Hematopoietic multipotent progenitor cell (in vitro differentiated cells): Measurements from ENCODE around the gene LDLRAD4. TPM values are rescaled to one million over a fixed set of nuclear protein-coding genes. Genes with fewer than 3 reads are reported as not detected.

Source experiments
- DNase-seq, 3 donors: peaks; one replicate each; pipeline ENCODE4 v3.0.0-alpha.2; 2011 to 2015; ENCODE audit warnings: low read depth in 2 of 3, low spot score in 2 of 3
- total RNA-seq: library from RNA; depleted of rRNA; stranded (reverse); fragments of >200 nt; gene quantifications from one replicate; pipeline ENCODE4 v1.2.3, GENCODE V29; 2012

LDLRAD4 gene
- total RNA-seq, 1 donor, result 63.3 TPM

DNA sequence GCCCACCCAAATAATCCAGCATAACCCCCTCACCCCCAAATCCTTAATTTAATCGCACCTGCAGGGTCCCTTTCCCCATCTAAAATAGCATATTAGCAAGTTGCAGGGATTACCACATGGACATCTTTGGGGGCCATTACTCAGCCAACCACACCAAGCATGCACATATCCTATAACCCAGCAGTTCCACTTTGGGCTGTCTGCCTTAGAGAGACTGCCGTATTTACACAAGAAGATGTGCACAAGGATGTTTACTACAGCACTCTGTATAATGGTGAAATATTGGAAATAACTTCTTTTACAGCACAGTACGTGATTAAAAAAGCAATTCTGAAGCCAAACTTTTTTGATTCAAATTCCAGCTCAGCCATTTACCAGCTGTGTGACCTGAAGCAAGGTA is 17.3 kb upstream of the LDLRAD4 start:
- DNase-seq, result no peak

DNA sequence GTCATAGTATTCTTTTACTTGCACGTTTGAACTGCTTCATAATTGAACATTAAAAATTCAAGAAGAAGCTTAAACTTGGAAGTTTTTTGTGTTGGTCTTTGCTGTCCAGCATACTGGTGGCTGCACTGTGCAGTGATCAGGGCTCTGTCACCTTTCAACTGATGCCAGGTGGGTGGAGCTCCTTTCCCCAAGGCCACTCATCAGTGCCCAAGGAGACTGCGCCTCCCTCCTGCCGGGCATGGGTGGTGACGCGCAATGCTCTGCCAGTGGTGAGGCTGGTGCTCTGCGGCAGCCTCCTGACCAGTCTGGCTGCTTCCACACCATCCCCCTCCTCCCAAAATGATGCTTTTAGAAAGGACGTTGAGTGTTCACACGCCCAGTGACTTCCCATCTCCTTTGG is 16.0 kb upstream of the LDLRAD4 start:
- DNase-seq, result no peak

DNA sequence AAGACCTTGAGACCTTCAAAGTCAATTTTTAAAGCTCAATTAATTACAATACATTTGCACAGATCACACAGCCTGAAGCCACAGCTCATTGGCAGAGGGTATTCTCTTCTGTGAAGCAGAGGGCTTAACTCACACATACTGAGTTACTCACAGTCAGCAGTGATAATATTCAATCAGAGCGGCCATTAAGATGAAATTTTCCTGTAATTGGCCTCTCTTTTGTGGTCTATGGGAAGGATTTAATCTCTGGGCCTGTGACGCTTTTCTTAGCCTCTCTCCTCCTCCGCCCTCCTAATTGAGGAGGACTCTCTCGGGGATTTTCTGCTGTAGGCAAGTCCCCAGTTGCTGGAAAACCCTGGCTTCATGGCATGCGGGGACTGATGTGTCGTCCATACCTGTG is 12.3 kb upstream of the LDLRAD4 start:
- no peak for DNase-seq

DNA sequence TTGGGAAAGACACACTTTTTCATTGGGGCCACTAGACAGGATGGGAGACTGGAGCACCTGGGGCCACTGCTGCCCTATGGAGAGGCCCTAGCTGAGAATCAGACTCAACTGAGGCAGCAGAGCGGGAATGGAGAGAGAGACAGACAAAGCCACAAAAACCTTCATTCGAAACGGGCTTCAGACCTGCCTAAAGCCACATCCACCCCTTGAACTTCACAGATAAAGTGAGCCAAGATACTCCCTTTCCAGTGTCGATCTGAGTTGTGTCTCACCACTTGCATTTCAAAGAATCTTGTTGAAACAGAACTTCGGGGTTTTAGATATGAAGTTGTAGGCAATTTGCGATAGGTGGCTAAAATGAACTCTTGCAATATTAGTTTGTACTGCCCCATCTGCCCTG is 11.3 kb upstream of the LDLRAD4 start:
- DNase-seq, result no peak

DNA sequence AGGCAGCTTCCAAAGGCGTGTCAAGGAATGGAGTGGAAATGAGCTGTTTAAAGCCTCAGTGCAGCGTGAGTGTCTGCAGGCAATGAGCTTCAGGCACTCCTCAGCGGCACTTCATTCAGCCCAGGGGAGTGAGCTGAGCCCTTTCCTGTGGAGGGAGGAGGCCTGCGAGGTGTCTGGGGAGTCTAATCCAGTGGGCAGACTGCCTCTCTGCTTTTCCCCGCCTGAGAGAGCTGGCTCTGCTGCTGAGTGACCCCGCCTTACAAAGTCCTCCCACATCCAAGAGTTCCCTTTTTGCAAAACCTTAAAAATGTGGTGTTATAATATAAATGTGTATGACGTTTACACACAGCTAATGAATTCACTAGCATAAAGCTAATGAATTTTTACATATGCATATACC is 7.0 kb upstream of the LDLRAD4 start:
- DNase-seq, result no peak

DNA sequence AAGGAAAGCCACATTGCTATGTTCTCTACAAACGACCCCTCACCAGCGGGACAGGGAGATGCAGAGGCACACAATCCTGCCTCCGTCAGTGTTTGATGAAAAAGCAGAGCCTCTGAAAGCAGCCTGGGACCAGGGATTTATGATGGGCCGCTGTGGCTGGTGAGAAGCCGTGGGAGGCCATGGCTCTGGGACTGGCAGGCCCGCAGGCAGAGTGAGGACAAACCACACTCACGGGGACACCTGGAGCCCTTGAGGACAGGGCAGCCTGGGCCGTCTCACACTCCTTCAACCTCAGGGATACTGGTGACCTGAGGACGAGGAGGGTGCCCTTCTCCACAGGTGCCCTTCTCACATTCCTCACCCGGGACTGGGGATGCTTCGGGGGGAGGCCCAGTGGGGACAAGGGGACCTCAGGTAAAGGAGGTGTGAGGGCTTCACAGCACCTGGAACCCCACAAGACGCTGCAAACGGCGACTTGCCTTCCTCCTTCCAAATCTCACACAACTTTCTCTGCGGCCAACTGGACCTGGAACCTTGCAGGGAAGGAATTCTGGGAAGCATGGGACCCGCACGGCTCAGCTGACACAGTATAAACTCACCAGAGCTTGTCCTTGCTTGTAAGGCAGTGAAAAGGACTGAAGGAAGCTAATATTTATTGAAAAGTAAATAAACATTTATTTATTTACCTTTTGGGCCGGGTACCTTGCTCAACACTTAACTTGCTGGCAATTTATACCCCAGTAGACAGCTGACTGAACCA is 5.3 kb upstream of the LDLRAD4 start:
- no peak for DNase-seq

DNA sequence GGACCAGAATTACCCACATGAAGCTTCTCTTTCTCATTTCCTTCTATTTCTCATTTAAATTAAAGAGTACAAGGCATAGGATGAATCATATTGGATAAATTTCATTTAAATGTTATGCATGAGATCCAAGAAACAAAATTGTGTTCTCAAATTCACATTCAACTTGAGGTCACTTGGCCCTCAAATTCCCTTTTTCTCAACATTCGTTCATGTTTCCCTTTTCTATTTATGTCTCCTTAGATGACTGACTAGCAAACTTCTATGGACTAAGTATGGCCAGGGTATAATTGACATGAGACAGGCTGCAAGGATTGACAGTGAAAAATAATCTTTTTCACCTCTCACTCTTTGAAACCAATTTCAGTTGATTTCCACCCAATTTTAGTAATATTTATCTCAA is 4.0 kb upstream of the LDLRAD4 start:
- DNase-seq, result no peak

DNA sequence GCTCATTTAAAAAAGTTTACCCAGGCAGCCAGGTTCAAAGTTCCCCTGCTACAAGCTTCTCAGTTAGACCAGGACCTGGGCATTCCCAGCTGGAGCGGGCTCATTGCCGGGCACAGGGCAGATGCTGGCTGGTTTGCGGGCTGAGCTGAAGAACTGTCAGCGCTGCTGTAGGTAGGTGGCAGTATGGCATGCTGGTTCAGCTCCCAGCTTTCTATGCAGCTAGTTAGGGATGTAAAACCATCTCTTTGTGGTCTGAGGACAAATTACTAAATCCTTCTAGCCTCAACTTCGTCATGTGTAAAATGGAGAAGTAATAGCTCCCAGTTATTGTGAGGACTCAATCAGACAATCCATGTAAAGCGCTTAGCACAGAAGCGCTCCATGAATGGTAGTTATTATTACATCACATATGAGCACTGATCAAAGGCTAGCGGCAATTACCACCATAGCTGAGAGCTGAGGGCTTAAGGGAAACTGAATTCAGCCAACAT is 2.4 kb upstream of the LDLRAD4 start:
- DNase-seq, result peak; percentile 37 to 70 (median 68)

DNA sequence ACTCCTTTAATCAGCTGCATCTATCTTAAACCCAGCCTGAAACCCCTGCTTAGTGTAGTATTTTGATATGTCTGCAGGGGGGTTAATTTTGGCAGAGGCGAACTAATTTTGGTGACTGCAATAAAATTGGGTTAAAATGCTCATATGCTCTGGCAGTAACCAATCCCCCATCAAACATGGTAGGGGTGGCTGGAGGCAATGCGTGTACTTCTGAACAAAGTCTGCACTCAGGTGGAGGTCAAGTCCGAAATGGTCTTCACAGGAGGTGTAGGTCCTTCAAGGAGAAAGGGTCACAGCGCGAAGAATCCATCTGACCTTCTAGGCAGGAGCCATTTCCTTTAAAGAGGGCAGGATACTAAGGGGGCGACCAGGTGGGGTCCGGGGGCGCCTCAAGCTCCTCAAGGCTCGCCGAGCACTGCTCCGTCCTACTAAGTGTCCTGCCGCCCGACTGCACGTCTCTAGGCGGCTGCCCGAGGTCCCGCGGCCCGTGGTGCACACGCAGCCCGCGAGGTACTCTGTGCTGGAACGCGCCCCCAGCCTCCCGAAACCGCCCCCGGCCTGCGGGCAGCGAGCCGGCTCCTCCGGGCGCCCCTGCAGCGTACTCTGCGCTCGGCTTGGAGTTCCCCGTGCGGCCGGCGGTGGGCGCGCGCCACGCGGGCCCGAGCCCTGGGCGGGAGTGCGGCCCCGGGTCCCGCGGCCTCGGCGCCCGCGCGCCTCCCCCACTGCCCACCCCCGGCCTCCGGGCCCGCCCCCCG is 1.7 kb upstream of the LDLRAD4 start:
- DNase-seq, result peak; percentile 16 to 67 (median 61)

DNA sequence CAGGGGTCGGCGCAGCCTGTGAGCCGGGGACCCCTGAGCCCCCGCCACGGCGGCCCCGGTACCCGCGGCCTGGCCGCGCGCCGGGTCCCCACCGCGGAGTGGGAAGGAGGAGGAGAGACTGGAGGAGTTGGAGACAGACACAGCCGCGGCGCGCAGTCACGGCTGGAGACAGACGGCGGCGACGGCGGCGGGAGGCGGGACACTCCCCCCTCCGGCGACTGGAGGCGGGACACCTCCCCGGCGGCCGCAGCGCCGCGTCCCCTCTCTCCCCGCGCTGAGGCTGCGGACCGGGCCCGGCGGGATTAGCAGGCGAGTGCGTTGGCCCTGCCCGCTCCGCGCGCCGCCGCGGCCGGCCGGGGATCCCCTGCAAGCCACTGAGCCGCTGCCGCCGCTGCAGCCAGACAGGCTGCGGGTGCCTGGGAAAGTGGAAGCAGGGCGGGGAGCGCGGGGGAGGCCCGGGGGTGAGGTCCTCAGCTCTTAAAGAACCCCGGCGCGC is 1.0 kb upstream of the LDLRAD4 start:
- DNase-seq, result peak; percentile 41 to 73 (median 69)

DNA sequence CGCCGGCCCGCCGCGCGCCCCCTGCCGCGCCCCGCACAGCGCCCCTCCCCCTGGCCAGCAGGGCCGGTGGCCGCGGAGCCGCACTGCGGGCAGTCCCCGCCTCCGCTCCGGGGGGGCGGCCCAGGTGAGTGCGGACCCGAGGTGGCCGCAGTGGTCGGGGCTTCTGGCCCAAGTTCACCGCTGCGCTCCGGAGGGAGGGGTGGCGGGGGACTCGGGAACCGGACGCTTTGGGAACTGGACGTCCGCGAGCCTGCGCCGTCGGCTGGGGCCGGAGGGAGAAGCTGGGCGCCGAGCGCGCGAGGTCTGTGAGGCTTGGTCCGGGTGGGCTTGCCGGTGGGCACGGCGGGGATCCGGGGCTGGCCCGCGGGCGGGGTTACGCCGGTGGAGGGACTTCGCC is 591 bp upstream of the LDLRAD4 start:
- no peak for DNase-seq

DNA sequence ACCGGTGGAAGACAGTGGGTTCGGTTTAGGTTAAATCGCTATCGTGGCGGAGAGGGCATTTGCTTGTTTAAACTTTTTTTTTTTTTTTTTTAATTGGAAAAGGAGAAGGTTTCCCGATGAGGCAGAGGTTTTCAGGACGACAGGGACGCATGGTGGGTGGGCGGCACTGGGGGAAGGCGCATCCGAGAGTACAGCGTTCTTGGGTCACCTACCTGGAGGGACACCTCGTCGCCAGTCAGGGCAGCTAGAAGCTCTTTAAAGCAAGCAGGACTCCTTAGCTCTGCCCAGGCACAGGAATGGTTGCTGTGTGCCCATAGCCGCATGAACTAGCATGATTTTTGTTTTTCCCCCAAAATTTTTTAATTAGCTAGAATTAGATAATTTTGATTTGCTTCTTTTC is 437 bp downstream of the LDLRAD4 start:
- no peak for DNase-seq

DNA sequence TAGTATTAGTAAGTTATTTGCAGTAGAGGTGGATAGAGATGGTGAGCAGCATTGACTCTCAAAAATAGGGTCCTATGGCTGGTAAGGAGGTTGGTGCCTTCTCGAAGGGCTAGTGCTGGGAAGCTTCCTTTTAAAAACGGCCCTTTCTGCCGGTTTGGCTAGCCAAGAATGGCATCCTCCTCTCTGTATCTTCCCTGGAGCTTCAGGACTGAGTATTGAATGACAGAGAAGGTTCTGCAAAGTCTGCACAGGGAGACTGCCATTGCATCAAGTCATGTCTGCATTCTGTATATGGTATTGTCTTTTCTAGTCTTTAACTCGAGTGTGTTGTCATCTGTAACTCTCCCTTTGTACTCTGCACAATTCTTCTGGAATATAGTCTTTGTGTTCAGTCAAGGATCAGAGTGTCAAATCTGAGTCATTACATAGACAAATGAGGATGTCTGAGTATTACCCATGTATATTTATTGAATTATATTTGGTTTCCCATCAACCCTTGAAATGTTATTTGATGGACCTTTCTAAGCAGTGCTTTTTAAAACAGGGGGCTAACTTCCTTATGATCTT is 1.1 kb downstream of the LDLRAD4 start:
- no peak for DNase-seq

DNA sequence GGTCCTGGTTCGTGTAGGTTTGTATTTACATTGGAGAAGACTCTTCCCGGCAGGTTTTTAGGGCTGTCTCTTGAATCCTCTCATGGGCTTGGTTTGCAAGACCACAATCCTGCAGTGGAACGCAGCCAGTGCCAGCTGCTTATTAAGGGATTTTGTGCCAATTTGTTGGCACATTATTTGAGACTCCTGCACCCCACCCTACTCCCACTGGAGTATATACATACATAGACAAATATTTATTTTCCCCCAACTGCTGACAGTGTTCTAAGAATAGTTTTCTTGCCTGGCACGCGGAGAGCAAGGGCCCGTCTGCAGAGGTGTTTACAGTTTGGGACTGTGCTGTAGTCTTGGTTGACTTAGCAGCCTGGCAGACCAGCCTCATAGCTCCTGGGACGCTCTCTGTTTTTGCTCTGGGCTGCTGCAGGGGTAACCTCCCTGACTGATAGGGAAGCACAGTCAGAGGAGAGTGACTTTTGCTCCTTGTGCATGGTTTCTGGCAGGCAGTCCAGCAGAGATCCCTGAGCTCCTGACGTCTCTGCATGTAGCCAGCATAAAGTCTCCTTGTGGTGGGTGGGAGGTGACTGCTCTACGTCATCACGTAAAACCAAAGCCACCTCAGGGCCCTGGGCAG is 1.9 kb downstream of the LDLRAD4 start:
- no peak for DNase-seq

DNA sequence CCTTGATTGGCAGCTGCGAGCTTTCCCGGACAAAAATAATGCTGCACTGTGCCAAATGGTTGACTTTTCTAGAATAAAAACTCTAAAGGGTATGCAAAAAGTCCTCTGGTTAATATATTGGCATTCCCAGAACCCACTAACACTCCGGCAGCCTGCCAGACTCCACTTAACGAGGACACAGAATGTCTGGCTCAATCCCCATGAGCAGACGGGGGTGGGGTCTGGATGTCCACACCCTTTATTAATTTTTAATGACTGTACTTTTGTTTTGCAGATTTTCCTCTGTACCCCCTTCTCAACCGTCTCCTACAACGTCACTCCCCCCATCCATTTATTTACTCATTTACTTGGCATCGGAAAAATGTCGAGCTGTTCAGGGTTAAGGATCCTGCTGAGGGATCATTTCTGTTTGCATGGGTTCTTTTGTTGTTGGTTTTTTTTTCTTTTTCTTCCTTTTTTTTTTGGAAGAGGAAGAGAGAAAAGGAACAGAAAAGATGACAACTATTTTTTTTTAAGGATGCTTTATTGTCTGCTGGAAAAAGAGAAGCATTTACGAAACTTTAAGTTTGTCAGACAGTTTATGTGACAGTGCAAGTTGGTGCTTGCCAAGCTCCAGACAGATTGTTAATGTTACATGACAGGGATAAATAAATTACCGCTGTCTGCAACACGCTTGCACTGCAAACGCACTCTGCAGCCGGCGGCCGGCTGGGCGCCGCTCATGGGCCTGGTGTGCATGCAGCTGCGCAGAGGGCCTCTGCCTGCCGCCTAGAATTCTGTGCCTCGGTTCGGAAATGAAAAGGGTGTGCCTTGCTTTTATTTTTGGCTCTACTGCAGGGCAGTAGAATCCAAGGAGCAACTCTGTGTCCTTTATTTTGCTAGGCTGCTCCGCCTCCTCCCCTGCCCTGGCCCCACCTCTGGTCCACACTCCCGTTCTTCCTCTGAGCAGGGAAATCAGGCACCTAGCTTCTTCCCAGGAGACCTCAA is 3.6 kb downstream of the LDLRAD4 start:
- DNase-seq, result no peak

DNA sequence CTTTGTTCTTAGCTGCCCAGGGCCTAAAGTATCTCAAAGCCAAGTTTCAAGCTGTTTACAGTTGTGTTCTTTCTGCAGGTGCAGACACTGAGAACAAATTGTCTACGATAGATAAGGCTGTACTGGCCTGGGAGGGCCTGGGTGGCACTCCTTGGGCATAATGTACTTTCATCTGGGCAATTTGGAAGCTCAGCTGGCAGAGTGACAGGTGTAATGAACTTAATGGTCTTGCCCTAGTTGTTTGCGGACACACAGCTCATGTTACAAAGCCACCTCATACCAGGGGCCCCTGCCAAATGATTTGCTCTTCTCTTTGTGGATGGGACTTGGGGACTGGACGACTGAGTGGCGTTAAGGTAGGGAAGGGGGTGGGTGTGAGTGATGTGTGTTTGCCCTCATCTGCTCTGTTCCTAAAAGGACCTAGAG is 4.3 kb downstream of the LDLRAD4 start:
- no peak for DNase-seq

DNA sequence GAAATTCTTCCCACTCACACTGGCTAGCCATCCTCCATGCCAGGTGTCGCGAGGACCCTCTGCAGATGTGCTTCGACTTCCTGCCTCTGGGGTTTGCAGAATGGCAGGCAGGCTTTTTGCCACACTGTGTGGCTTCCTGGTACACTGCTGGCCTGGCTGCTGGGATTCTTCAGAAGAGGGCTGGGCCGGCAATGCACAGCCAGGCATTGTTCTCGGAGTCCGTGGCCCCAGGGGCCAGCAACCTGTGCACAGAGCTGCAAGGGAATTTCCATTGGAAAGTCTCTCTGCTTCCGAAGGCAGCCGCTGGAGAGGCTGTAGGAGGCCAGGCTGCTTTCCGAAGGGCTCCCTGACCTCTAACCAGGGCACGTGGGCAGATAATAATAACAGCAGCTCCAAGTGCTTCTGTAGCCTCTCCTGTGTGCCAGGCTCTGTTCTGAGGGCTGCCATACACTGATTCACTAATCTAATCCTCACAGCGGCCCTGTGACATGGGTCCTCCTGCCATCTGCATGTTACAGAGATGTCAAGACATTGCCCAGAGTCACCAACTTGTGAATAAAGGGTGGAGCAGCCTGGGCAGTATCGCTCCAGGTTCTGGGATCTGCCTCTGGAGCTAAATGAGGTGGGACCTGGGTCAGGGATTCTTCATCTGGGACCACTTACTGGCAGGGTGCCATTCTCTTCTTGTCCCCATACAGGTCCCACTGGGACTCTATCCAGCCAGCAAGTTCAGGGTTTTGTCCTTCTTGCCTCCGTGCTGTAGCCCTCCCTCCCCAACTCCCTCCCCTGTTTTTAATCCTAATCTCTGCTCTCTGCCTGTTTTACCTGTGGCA is 5.0 kb downstream of the LDLRAD4 start:
- DNase-seq, result no peak

DNA sequence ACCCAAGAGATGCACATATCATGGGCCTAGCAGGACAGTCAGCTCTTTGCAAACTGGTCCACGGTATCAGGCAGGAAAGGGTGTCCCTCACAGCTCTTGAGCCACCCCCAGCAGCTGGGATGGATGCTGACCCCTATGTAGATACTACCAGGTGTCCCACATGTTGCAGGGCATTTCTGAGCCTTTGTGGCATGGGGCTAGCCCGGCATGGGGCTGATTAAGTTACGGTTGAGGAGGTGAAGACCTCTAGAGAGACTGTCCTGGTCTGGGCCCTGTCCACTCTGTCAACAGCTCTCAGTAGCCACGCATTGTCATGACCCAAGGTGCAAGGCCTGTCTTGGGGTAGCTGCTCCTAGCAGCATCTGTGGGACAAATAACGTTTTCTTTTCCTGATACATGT is 6.7 kb downstream of the LDLRAD4 start:
- no peak for DNase-seq

DNA sequence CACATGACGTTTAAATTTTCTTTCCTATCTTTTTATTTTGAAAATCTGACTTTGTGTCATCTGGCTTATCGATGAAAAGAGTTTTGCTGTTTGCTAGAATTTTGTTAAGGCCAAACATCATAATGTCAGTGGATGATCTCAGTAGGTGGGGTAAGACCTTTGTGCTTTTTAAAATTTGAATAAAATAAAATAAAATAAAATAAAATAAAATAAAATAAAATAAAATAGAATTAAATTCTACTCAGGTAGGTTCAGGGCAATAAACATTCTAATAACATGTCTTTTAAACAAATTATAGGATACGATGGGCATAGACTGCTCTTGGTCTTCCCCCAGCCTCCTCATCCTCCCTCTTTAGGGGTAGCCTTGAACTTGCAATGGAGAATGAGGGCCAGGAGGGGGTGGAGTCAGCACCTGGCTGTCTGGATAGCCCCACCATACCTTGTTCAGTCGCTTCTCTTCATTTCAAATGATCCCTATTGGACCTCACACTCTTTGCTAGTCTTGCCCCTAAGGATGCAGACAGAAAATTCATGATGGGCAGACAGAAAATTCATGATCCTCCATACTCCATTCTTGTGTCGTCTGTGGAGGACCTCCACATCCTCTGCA is 8.1 kb downstream of the LDLRAD4 start:
- no peak for DNase-seq
